Hepatocyte (in vitro differentiated cells): ENCODE data around the gene DNTT.

Experiments used
- EZH2 ChIP-seq: fragments of 200-600 bp; sonication (generic); IDR thresholded peaks from 2 replicates; pipeline ENCODE4 v1.6.1; 2016; ENCODE audit warnings: antibody characterized with exemption, mild to moderate bottlenecking, borderline replicate concordance
- TF ChIP-seq, protein P1 (sequence below): fragments of 200-600 bp; sonication (generic); IDR thresholded peaks from 2 replicates; pipeline ENCODE4 v1.5.1; 2016; ENCODE audit warnings: antibody characterized with exemption, mild to moderate bottlenecking; ENCODE audit not compliant: poor library complexity

DNA sequence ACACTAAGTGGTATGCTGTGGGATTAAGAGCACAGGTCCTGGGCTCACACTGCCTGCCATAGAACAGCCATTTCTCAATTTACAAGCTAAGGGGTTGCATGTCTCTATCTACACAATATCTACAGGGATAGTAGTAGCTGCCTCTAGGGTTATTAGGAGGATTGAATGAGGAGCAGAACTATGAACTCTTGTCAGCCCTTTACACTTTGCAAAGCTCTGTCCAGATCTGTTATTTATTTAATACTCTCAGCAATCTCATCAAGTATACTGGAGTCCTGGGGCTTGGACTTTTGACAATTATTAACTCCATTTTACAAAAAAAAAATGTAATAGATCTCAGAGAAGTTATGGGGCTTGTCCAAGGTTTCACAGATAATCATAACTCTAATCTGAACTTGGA, 47.8 kb downstream of the DNTT start:
- TF ChIP-seq, protein P1, sequence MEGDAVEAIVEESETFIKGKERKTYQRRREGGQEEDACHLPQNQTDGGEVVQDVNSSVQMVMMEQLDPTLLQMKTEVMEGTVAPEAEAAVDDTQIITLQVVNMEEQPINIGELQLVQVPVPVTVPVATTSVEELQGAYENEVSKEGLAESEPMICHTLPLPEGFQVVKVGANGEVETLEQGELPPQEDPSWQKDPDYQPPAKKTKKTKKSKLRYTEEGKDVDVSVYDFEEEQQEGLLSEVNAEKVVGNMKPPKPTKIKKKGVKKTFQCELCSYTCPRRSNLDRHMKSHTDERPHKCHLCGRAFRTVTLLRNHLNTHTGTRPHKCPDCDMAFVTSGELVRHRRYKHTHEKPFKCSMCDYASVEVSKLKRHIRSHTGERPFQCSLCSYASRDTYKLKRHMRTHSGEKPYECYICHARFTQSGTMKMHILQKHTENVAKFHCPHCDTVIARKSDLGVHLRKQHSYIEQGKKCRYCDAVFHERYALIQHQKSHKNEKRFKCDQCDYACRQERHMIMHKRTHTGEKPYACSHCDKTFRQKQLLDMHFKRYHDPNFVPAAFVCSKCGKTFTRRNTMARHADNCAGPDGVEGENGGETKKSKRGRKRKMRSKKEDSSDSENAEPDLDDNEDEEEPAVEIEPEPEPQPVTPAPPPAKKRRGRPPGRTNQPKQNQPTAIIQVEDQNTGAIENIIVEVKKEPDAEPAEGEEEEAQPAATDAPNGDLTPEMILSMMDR: no peak
- TF ChIP-seq EZH2: no peak
